SU-DHL-6 (cell line): Measurements from ENCODE around the gene GABBR1.

Experiments used
- CTCF ChIP-seq: fragments of 200-600 bp; sonication (generic); IDR thresholded peaks from one replicate; pipeline ENCODE4 v1.5.1; 2017; ENCODE audit warnings: antibody characterized with exemption, mild to moderate bottlenecking, low read length, moderate library complexity; ENCODE audit not compliant: insufficient read depth, poor library complexity, severe bottlenecking
- EZH2phosphoT487 ChIP-seq: fragments of 200-600 bp; sonication (generic), shearing (Covaris generic); conservative IDR thresholded peaks from 2 replicates; pipeline ENCODE4 v1.6.1; 2018; ENCODE audit warnings: mild to moderate bottlenecking, antibody characterized with exemption, low read length, moderate library complexity, mixed read lengths

GRCh38 chr6:29681811-29682210, 48.8 kb upstream of the GABBR1 start:
- no peak for TF ChIP-seq CTCF
- no peak for TF ChIP-seq EZH2phosphoT487
